Activated CD4-positive, alpha-beta T cell treated with anti-CD3 and anti-CD28 coated beads for 36 hours (primary cell): Measurements from ENCODE around the gene PIP4K2C. TPM values are rescaled to one million over a fixed set of nuclear protein-coding genes. Genes with fewer than 3 reads are reported as not detected.
A peak's percentile ranks its signal among the peaks of the same experiment; 100 is the strongest.

ENCODE experiments used
- ATAC-seq: fragments of 200-7000 bp; cut with Tn5 transposase; one replicate; pipeline ENCODE4 v1.10.0; 2021; ENCODE audit warnings: mild to moderate bottlenecking, moderate library complexity
- CTCF ChIA-PET: fragments of 350-600 bp; sonication (Branson Sonifier 250); formaldehyde crosslinking; loops from one replicate; lab custom pipeline; 2021; ENCODE audit warnings: antibody characterized with exemption; lab: Charles Lee
- POLR2A ChIA-PET: fragments of 350-600 bp; sonication (Branson Sonifier 250); formaldehyde crosslinking; loops from one replicate; lab custom pipeline; 2021; ENCODE audit warnings: antibody characterized with exemption, inconsistent platforms; lab: Charles Lee
- DNase-seq: peaks from one replicate; pipeline ENCODE4 v3.0.0-alpha.2; 2020
- H3K27ac Mint-ChIP-seq: one replicate; pipeline ENCODE4 v1.8.0; 2021; ENCODE audit warnings: mixed read lengths
- H3K27me3 Mint-ChIP-seq: one replicate; pipeline ENCODE4 v1.8.0; 2021; ENCODE audit warnings: mixed read lengths
- H3K36me3 Mint-ChIP-seq: one replicate; pipeline ENCODE4 v1.8.0; 2021; ENCODE audit warnings: low read depth, mixed read lengths
- H3K4me1 Mint-ChIP-seq: one replicate; pipeline ENCODE4 v1.8.0; 2021; ENCODE audit warnings: mixed read lengths
- H3K4me3 Mint-ChIP-seq: one replicate; pipeline ENCODE4 v1.8.0; 2021; ENCODE audit warnings: mild to moderate bottlenecking, moderate library complexity, mixed read lengths
- H3K9me3 Mint-ChIP-seq: one replicate; pipeline ENCODE4 v1.8.0; 2021; ENCODE audit warnings: low read depth, mixed read lengths
- intact Hi-C, 2 experiments: fragments of 100-400 bp; cut with DNase I in 1 of 2; cut with micrococcal nuclease in 1 of 2; formaldehyde crosslinking; loops; one replicate each; pipeline versions ENCODE4 v1.14.2 to v1.15.1; 2022 to 2024; cut with DNase I, micrococcal nuclease
- total RNA-seq, 2 experiments: library from RNA; stranded (reverse); gene quantifications; one replicate each; pipeline ENCODE4 v1.2.3, GENCODE V29; 2021

The PIP4K2C gene
- total RNA-seq, 2 experiments from 2014 or later, result 12.1 to 14.9 TPM

DNA sequence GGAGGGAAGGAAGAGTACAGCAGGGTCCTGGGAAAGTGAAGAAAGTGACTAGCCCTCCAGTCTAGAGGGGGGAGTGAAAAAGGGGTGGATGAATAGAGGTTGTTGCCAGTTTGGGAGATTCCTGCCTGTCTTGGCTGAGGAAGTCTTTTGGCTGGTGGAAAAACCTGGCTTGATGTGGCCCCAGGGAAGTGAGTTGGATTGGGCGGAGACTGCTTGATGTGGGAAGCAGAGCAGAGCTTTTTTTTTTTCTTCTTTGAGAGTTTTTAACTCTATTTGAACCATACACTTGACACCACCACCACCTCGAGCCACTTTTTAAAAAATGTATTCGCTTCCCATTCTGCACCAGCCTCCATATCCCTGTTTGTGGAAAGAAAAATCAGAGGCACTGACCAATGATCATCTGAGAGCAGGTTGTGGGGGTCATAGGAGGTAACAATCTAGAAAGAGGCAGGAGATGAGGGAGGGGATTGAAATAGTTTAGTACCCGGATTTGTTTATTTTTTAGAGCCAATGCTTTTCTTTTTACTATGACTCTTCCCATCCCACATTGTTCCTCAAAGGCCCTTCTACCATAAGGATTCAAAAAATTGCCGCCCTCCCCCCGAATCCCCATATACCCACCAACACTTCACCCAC is 12.9 kb downstream of the PIP4K2C start:
- ATAC-seq, result no peak
- peak overlapping the region; percentile 81 for H3K27ac Mint-ChIP-seq

DNA sequence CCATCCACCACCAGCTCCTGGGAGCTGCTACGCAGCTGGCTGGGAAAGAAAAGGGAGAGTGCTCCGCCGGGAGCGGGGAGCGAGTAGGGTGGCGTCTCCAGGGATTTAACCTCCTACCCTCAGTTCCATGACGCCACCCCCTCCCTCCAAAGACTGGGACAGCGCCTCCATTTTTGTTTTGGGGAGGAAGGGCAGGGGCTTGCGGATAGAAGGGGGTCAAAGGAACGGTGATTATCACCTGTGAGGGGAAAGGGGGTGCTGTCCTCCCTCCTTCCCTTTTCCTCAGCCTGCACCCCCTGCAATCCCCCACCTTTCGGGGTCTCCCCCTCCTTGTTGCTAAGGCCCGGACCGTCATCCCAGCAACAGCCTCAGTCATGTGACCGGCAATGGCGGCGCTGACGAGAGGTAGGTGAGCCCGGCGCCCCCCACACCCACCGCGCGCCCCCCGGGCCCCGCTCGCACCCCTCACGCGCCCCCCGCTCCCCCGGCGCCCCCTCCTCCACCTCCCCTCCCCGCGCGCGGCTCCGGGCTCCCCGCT is 13.5 kb downstream of the PIP4K2C start, which contains the start of gene DTX3:
Gene DTX3, plus strand, starts transcription at position 371 of the 538 bp plus-strand sequence. CDS start 1,694 bp downstream, outside the sequence.
- Mint-ChIP-seq H3K4me3 (peak within 1 kb of the TSS; percentile 71), H3K27me3 (no peaks in the 10 kb centered on the region), H3K9me3 (no peaks in the 10 kb centered on the region), H3K4me1 (peaks cover 23% of the 10 kb centered on the region), H3K36me3 (peaks cover 8% of the 10 kb centered on the region), H3K27ac (peak within 1 kb of the TSS; percentile 81)
- CTCF ChIA-PET, result interaction anchor here (1.6 kb wide), 1 partner anchor 11 kb away, joined by 6 read pairs; no protein-coding TSS in a partner anchor
- POLR2A ChIA-PET, result interaction anchor here (0.5 kb wide), 1 partner anchor 147 kb away, joined by 3 read pairs; the partner anchor contains the start of gene CDK4
- ATAC-seq (peak; percentile 68), DNase-seq (peak; percentile 71)
- intact Hi-C loops, result loop anchor here in 1 of 2 experiments (1.0 kb wide), 1 partner anchor 13 kb away; the partner anchor contains the start of gene PIP4K2C

More for the DNA sequence above, 12.9 kb downstream of the PIP4K2C start:
- peaks cover 23% of the 10 kb centered on the region for H3K4me1 Mint-ChIP-seq
- no peak for DNase-seq
- intact Hi-C loops, result loop anchor here in 1 of 2 experiments (1.0 kb wide), 1 partner anchor 13 kb away; the partner anchor contains the start of gene PIP4K2C
- no peaks in the 10 kb centered on the region for H3K27me3 Mint-ChIP-seq
- H3K4me3 Mint-ChIP-seq, result peak overlapping the region; percentile 71
- ChIA-PET CTCF (interaction anchor here (1.6 kb wide), 1 partner anchor 11 kb away, joined by 6 read pairs; no protein-coding TSS in a partner anchor), POLR2A (interaction anchor here (0.5 kb wide), 1 partner anchor 148 kb away, joined by 3 read pairs; the partner anchor contains the start of gene CDK4)
- H3K9me3 Mint-ChIP-seq, result no peaks in the 10 kb centered on the region
- peaks cover 12% of the 10 kb centered on the region for H3K36me3 Mint-ChIP-seq

GRCh38 chr12:57604992-57605810 is 14.2 kb downstream of the PIP4K2C start:
- Mint-ChIP-seq H3K27ac (peak overlapping the region; percentile 72), H3K36me3 (peaks cover 8% of the 10 kb centered on the region)
- POLR2A ChIA-PET, result interaction anchor here (0.6 kb wide), 1 partner anchor 43 kb away, joined by 3 read pairs; no protein-coding TSS in a partner anchor

DNA sequence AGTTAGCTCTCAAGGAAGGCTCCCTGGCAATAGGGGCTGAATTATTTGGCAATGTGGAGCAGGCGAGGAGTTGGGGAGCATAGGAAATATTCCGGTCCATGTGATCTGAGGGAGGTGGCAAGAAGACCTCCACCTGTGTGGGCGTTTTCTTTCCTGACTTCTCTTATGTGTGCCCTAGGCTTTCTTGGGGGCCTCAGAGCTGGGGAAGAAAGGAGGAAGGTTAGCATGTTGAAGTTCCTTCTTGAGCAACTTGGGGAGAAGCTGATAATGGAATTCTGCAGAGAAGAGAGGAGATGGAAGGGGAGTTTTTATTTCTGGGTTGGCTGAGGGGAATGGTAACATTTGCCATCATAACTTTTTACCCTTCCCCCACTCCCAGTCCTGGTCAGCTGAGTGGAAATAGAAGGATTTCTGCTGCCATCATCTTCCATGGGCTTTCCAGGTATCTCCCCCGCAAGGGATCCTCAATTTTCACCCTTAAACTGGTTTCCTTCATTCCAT is 14.9 kb downstream of the PIP4K2C start:
- DNase-seq (no peak), ATAC-seq (no peak)
- H3K27me3 Mint-ChIP-seq, result peaks cover 2% of the 10 kb centered on the region
- H3K9me3 Mint-ChIP-seq, result no peaks in the 10 kb centered on the region
- intact Hi-C loops, result no loop called here
- peak overlapping the region; percentile 71 for H3K4me3 Mint-ChIP-seq
- H3K36me3 Mint-ChIP-seq, result peaks cover 8% of the 10 kb centered on the region
- peaks cover 26% of the 10 kb centered on the region for H3K4me1 Mint-ChIP-seq
- CTCF ChIA-PET, result interaction anchor here (0.6 to 1.6 kb wide), 5 partner anchors 8 to 312 kb away, joined by 3 to 8 read pairs (median 4); no protein-coding TSS in a partner anchor
- H3K27ac Mint-ChIP-seq, result peak overlapping the region; percentile 11
- POLR2A ChIA-PET, result interaction anchor here (0.6 kb wide), 1 partner anchor 44 kb away, joined by 3 read pairs; no protein-coding TSS in a partner anchor

More at GRCh38 chr12:57604992-57605810, 14.2 kb downstream of the PIP4K2C start:
- Mint-ChIP-seq H3K9me3 (no peaks in the 10 kb centered on the region), H3K4me3 (peak overlapping the region; percentile 71), H3K27me3 (no peaks in the 10 kb centered on the region), H3K4me1 (peaks cover 23% of the 10 kb centered on the region)
- DNase-seq (peak; percentile 25), ATAC-seq (peak; percentile 47)
- CTCF ChIA-PET, result interaction anchor here (0.6 to 1.4 kb wide), 2 partner anchors 22 to 311 kb away, joined by 3 to 8 read pairs; no protein-coding TSS in a partner anchor
- intact Hi-C loops, result loop anchor here in 1 of 2 experiments (1.0 kb wide), 1 partner anchor 14 kb away; the partner anchor contains the start of gene PIP4K2C

DNA sequence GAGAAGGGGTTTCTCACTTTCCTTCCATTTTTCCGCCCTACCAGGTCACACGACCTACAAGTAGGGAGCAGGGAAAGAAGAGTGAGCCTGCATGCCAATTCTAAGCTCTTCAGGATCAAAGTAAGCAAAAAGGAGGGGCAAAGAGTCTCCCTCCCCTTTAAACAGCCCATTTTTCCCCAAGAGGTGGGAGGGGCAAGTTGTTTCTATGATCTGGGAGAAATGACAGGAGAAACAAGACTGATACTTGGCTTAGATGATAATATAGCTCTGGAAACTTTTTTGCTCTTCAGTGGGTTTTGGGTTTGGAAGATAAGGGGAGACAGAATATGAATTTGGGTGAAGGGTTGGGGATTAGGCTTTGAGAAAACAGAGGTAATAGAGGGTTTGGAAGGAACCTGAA is 15.4 kb downstream of the PIP4K2C start:
- no peak overlapping the region for H3K4me3 Mint-ChIP-seq
- H3K36me3 Mint-ChIP-seq, result peaks cover 7% of the 10 kb centered on the region
- peaks cover 2% of the 10 kb centered on the region for H3K27me3 Mint-ChIP-seq
- H3K9me3 Mint-ChIP-seq, result no peaks in the 10 kb centered on the region
- ChIA-PET CTCF (interaction anchor here (0.7 to 1.6 kb wide), 6 partner anchors 9 to 42 kb away, joined by 3 to 8 read pairs (median 4); no protein-coding TSS in a partner anchor), POLR2A (no interaction called here)
- intact Hi-C loops, result no loop called here
- ATAC-seq (no peak), DNase-seq (no peak)
- H3K4me1 Mint-ChIP-seq, result peaks cover 26% of the 10 kb centered on the region
- peak overlapping the region; percentile 56 for H3K27ac Mint-ChIP-seq

GRCh38 chr12:57606821-57607220 is 15.8 kb downstream of the PIP4K2C start:
- H3K36me3 Mint-ChIP-seq, result peaks cover 3% of the 10 kb centered on the region
- H3K4me1 Mint-ChIP-seq, result peaks cover 26% of the 10 kb centered on the region
- peaks cover 2% of the 10 kb centered on the region for H3K27me3 Mint-ChIP-seq
- no peaks in the 10 kb centered on the region for H3K9me3 Mint-ChIP-seq
- no peak overlapping the region for H3K4me3 Mint-ChIP-seq
- POLR2A ChIA-PET, result no interaction called here
- H3K27ac Mint-ChIP-seq, result no peak overlapping the region
- intact Hi-C loops, result no loop called here
- CTCF ChIA-PET, result interaction anchor here (1.1 to 1.6 kb wide), 4 partner anchors 19 to 43 kb away, joined by 3 to 5 read pairs (median 4); no protein-coding TSS in a partner anchor
- DNase-seq (no peak), ATAC-seq (no peak)

GRCh38 chr12:57607958-57608663 is 17.1 kb downstream of the PIP4K2C start:
- ChIA-PET POLR2A (interaction anchor here (0.6 kb wide), 1 partner anchor 1120 kb away, joined by 4 read pairs; the partner anchor contains the start of gene GLS2), CTCF (interaction anchor here (0.8 to 2.3 kb wide), 8 partner anchors 8 to 124 kb away, joined by 3 to 9 read pairs (median 3); no protein-coding TSS in a partner anchor)
- intact Hi-C loops, result no loop called here

GRCh38 chr12:57609101-57609780 is 18.2 kb downstream of the PIP4K2C start:
- Mint-ChIP-seq H3K27ac (no peak overlapping the region), H3K9me3 (no peaks in the 10 kb centered on the region), H3K36me3 (no peaks in the 10 kb centered on the region), H3K27me3 (peaks cover 13% of the 10 kb centered on the region), H3K4me1 (peaks cover 16% of the 10 kb centered on the region), H3K4me3 (no peak overlapping the region)
- ATAC-seq (no peak), DNase-seq (no peak)
- intact Hi-C loops, result no loop called here
- POLR2A ChIA-PET, result interaction anchor here (1.0 kb wide), 1 partner anchor 17 kb away, joined by 3 read pairs; no protein-coding TSS in a partner anchor
- CTCF ChIA-PET, result interaction anchor here (0.6 to 2.3 kb wide), 6 partner anchors 9 to 123 kb away, joined by 3 to 9 read pairs (median 4); no protein-coding TSS in a partner anchor

More at GRCh38 chr12:57607958-57608663, 17.1 kb downstream of the PIP4K2C start:
- no peak overlapping the region for H3K27ac Mint-ChIP-seq
- peaks cover 6% of the 10 kb centered on the region for H3K27me3 Mint-ChIP-seq
- H3K9me3 Mint-ChIP-seq, result no peaks in the 10 kb centered on the region
- H3K36me3 Mint-ChIP-seq, result no peaks in the 10 kb centered on the region
- peaks cover 26% of the 10 kb centered on the region for H3K4me1 Mint-ChIP-seq
- ATAC-seq (no peak), DNase-seq (no peak)
- H3K4me3 Mint-ChIP-seq, result no peak overlapping the region

DNA sequence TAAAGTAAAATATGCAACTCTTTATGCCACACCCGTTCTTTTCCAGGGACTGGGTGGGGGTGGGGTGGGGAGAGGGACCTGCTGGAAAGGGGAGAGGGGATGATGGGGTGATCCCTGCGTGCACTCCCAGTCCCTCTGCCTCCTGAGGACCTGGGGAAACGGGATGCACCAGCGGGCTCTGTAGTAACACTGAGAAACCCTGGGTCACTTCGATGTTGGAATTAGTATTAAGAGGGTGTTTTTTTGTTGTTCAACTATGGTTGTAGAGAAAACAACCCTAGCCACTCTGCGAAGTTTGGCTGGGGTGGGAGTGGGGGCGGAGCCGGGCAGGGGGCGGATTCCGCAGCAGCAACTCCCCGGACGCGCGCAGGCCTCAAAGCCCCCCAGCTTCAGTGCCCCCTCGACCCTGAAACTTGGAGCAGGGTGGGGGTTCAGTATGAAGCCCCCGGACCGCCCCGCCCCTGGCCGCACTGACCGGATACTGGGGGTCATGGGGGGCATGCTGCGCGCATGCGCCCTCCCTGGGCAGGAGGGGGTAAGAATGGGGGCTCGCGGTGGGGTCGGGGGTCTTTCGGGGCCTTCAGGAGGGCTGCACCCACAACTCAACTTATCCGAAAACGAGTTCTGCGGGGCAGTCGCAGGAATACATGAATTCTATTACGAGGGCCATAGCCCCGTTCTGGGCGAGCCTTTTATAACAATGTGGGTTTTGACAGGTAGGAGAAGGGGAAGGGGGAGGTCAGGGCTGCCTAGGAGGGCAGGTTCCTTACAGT is 19.0 kb downstream of the PIP4K2C start:
- DNase-seq (no peak), ATAC-seq (no peak)
- peak overlapping the region; percentile 55 for H3K4me3 Mint-ChIP-seq
- H3K4me1 Mint-ChIP-seq, result peaks cover 12% of the 10 kb centered on the region
- POLR2A ChIA-PET, result interaction anchor here (1.0 kb wide), 1 partner anchor 17 kb away, joined by 3 read pairs; no protein-coding TSS in a partner anchor
- CTCF ChIA-PET, result interaction anchor here (0.8 to 2.3 kb wide), 2 partner anchors 10 to 27 kb away, joined by 4 to 9 read pairs; no protein-coding TSS in a partner anchor
- no peaks in the 10 kb centered on the region for H3K9me3 Mint-ChIP-seq
- peaks cover 13% of the 10 kb centered on the region for H3K27me3 Mint-ChIP-seq
- intact Hi-C loops, result no loop called here
- no peaks in the 10 kb centered on the region for H3K36me3 Mint-ChIP-seq
- no peak overlapping the region for H3K27ac Mint-ChIP-seq
